ENCODE data around the gene SPATA31E1.
"Not testable (repeated sequence)": the region's sequence is repeated elsewhere in the genome, so short reads cannot be mapped to it uniquely, and the experiment has no call there.

The SPATA31E1 gene

GRCh38 chr9:87886210-87886932 is 3.7 kb downstream of the SPATA31E1 start:
- DNase-seq (ENCODE audit: low read depth in 2 of 2), result no peak

- no peak for DNase-seq (ENCODE audit: low read depth in 2 of 2)
These were observed 4.3 kb downstream of the SPATA31E1 start for GRCh38 chr9:87886933-87887505.

- no peak for DNase-seq (ENCODE audit: low read depth in 2 of 2)
These were observed 5.2 kb downstream of the SPATA31E1 start for GRCh38 chr9:87887661-87888480.

- no peak for DNase-seq (ENCODE audit: low read depth in 2 of 2)
These were observed 5.8 kb downstream of the SPATA31E1 start for GRCh38 chr9:87888501-87888900.

- no peak for DNase-seq (ENCODE audit: low read depth in 2 of 2)
These were observed 6.6 kb downstream of the SPATA31E1 start for GRCh38 chr9:87889065-87889881.

GRCh38 chr9:87889882-87890252 is 7.2 kb downstream of the SPATA31E1 start:
- no peak for DNase-seq (ENCODE audit: low read depth in 2 of 2)

GRCh38 chr9:87890837-87891236 is 8.2 kb downstream of the SPATA31E1 start:
- no peak for DNase-seq (ENCODE audit: low read depth in 2 of 2)

GRCh38 chr9:87891754-87892153 is 9.1 kb downstream of the SPATA31E1 start:
- DNase-seq (ENCODE audit: low read depth in 2 of 2), result no peak

- no peak for DNase-seq (ENCODE audit: low read depth in 2 of 2)
These were observed 10.3 kb downstream of the SPATA31E1 start for GRCh38 chr9:87892956-87893355.

- DNase-seq (ENCODE audit: low read depth in 2 of 2), result no peak
These were observed 12.4 kb downstream of the SPATA31E1 start for GRCh38 chr9:87894998-87895625.

GRCh38 chr9:87896891-87897290 is 14.2 kb downstream of the SPATA31E1 start:
- no peak for DNase-seq (ENCODE audit: low read depth in 2 of 2)

- DNase-seq (ENCODE audit: low read depth in 2 of 2), result no peak
These were observed 15.5 kb downstream of the SPATA31E1 start for GRCh38 chr9:87898151-87898550.

- DNase-seq (ENCODE audit: low read depth in 2 of 2), result not testable (repeated sequence)
These were observed 19.7 kb downstream of the SPATA31E1 start for GRCh38 chr9:87902371-87902770.

- no peak for DNase-seq (ENCODE audit: low read depth in 2 of 2)
These were observed 26.8 kb downstream of the SPATA31E1 start for GRCh38 chr9:87909310-87910041.

GRCh38 chr9:87910821-87911220 is 28.1 kb downstream of the SPATA31E1 start:
- DNase-seq (ENCODE audit: low read depth in 2 of 2), result no peak

GRCh38 chr9:87917662-87918061 is 35.0 kb downstream of the SPATA31E1 start, which contains the start of gene SPATA31C1:
TSS of gene SPATA31C1 (plus strand) at chr9:87917962.
- DNase-seq (ENCODE audit: low read depth in 2 of 2), result not testable (repeated sequence)

GRCh38 chr9:87919013-87919412 is 36.3 kb downstream of the SPATA31E1 start:
- DNase-seq (ENCODE audit: low read depth in 2 of 2), result not testable (repeated sequence)

GRCh38 chr9:87921561-87921960 is 38.9 kb downstream of the SPATA31E1 start:
- DNase-seq (ENCODE audit: low read depth in 2 of 2), result not testable (repeated sequence)

- DNase-seq (ENCODE audit: low read depth in 2 of 2), result not testable (repeated sequence)
These were observed 40.3 kb downstream of the SPATA31E1 start for GRCh38 chr9:87923012-87923411.

GRCh38 chr9:87924851-87925250 is 42.2 kb downstream of the SPATA31E1 start:
- DNase-seq (ENCODE audit: low read depth in 2 of 2), result not testable (repeated sequence)

- not testable (repeated sequence) for DNase-seq (ENCODE audit: low read depth in 2 of 2)
These were observed 46.5 kb downstream of the SPATA31E1 start for GRCh38 chr9:87929152-87929551.

Measured in stimulated activated CD8-positive, alpha-beta memory T cell treated with anti-CD3 and anti-CD28 coated beads, Interleukin-7, amount 100 ng/mL, for 1 hour (primary cell).